ENCODE measurements around the gene MAN2A1. TPM values are rescaled to one million over a fixed set of nuclear protein-coding genes. Genes with fewer than 3 reads are reported as not detected.

MAN2A1 gene
- total RNA-seq, 1 experiment from 2014 or later = 78.0 TPM

DNA sequence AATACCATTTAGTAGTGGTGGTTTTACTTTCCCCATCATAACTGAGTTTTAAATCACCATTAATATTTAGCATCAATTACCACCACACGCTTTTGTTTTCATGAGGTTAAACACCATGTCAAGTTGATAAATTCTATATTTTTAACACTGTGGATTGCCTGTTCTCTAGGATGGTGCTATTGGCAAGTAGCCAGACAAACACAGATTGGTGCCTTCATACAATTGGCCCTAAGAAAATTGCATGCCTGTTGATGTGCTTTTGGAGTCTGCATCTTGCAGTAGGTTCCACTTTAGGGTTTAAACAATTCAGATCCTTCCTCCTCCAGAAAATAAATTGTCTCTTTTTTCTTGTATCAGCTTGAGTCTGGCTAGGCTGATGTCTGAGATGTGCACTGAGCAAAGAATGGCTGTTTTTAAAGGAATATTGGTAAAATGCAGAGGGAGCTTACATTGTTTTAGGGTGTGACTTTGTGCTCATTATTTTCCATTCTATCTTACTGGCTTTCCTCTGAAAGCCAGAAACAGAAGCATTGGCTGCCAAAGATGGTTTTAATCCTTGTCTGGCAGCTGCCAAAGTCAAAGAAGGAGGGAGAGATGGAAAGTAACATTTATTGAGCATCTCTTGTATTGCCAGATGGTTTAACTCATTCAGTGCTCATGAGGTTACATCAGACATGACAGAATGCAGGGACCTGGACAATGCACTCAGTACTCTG is 19.6 kb upstream of the MAN2A1 start:
- H3K27me3 ChIP-seq (ENCODE audit: insufficient read depth, low read length) = no peaks in the 10 kb centered on the region

More for the DNA sequence above, 19.6 kb upstream of the MAN2A1 start:
- H3K4me2 ChIP-seq (ENCODE audit: insufficient read depth, insufficient read length, low read length) = no peak overlapping the region
- no peaks in the 10 kb centered on the region for H3K23me2 ChIP-seq (ENCODE audit: insufficient read length, low read depth, low read length, poor library complexity, severe bottlenecking)
- no peak overlapping the region for H2BK120ac ChIP-seq (ENCODE audit: low read depth, low read length, poor library complexity, severe bottlenecking)
- no peak overlapping the region for H2BK15ac ChIP-seq (ENCODE audit: low read depth, low read length)
- no peak overlapping the region for H3K18ac ChIP-seq (ENCODE audit: insufficient read length, low read depth, low read length)
- no peak overlapping the region for H3K23ac ChIP-seq (ENCODE audit: insufficient read length, low read depth, low read length)
- no peak overlapping the region for H2BK12ac ChIP-seq (ENCODE audit: insufficient read length, low read depth, low read length)
- DNase-seq = no peak
- no peaks in the 10 kb centered on the region for H4K20me1 ChIP-seq (ENCODE audit: control insufficient read depth, insufficient read depth, insufficient read length)
- H3K27ac ChIP-seq (ENCODE audit: insufficient read length, low read depth, low read length) = no peak overlapping the region
- no CpG with 5 or more reads among the region's 1 CpG for WGBS (ENCODE audit: extremely low coverage, insufficient read length, low lambda C conversion rate)
- H2BK5ac ChIP-seq (ENCODE audit: insufficient read length, low read length) = no peak overlapping the region
- H3K4me1 ChIP-seq (ENCODE audit: insufficient read depth, low read length) = no peaks in the 10 kb centered on the region; the same call in 1 of the 2 replicates
- H2BK20ac ChIP-seq (ENCODE audit: low read depth, low read length, poor library complexity, severe bottlenecking) = no peak overlapping the region
- H3K9me3 ChIP-seq (ENCODE audit: control insufficient read depth, low read depth, low read length) = no peaks in the 10 kb centered on the region
- no peak overlapping the region for H3K4me3 Mint-ChIP-seq
- H3T11ph ChIP-seq (ENCODE audit: low read length) = no peak overlapping the region
- H3K56ac ChIP-seq (ENCODE audit: insufficient read length, low read depth, low read length) = no peak overlapping the region
- no peaks in the 10 kb centered on the region for H3K27me3 Mint-ChIP-seq (ENCODE audit: low read depth)
- TF ChIP-seq, protein P1, sequence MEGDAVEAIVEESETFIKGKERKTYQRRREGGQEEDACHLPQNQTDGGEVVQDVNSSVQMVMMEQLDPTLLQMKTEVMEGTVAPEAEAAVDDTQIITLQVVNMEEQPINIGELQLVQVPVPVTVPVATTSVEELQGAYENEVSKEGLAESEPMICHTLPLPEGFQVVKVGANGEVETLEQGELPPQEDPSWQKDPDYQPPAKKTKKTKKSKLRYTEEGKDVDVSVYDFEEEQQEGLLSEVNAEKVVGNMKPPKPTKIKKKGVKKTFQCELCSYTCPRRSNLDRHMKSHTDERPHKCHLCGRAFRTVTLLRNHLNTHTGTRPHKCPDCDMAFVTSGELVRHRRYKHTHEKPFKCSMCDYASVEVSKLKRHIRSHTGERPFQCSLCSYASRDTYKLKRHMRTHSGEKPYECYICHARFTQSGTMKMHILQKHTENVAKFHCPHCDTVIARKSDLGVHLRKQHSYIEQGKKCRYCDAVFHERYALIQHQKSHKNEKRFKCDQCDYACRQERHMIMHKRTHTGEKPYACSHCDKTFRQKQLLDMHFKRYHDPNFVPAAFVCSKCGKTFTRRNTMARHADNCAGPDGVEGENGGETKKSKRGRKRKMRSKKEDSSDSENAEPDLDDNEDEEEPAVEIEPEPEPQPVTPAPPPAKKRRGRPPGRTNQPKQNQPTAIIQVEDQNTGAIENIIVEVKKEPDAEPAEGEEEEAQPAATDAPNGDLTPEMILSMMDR (conservative IDR thresholded peaks at IDR 0.05) = no peak
- no peaks in the 10 kb centered on the region for H3K79me2 ChIP-seq (ENCODE audit: insufficient read depth, low read length)
- no peaks in the 10 kb centered on the region for H3K79me1 ChIP-seq (ENCODE audit: insufficient read depth, low read depth, low read length, poor library complexity, severe bottlenecking)
- H4K8ac ChIP-seq (replicated peaks; ENCODE audit: insufficient read length, low read depth, low read length) = no peak overlapping the region
- H3K14ac ChIP-seq (ENCODE audit: insufficient read depth, low read length) = no peak overlapping the region
- H4K5ac ChIP-seq (ENCODE audit: insufficient read length, low read depth, low read length) = no peak overlapping the region
- H3K9ac ChIP-seq (ENCODE audit: extremely low read depth, insufficient read length, low read length) = no peak overlapping the region
- H3K4ac ChIP-seq (ENCODE audit: low read depth, low read length) = no peak overlapping the region
- H3K9me3 Mint-ChIP-seq = no peaks in the 10 kb centered on the region
- no peaks in the 10 kb centered on the region for H3K36me3 Mint-ChIP-seq (ENCODE audit: insufficient read depth in 1 of 3, low read depth in 3 of 3)
- no peak overlapping the region for H3K27ac Mint-ChIP-seq
- no peak overlapping the region for H2AFZ ChIP-seq (ENCODE audit: low read length)
- H4K91ac ChIP-seq (ENCODE audit: insufficient read length, low read depth, low read length) = no peak overlapping the region
- H3K4me1 Mint-ChIP-seq = peaks cover 13% of the 10 kb centered on the region in 2 experiments
- H2AK5ac ChIP-seq (ENCODE audit: insufficient read length, low read length) = no peak overlapping the region

Measured in H9 (cell line).